Peyer's patch (tissue), 4 donors: ENCODE results near the gene THRB.

Experiments used
- POLR2A ChIP-seq, 2 donors: fragments of 450-650 bp; IDR thresholded peaks; one replicate each; pipeline ENCODE4 v1.5.1; 2017; ENCODE audit warnings: antibody characterized with exemption in 2 of 2, mild to moderate bottlenecking in 2 of 2, moderate library complexity in 2 of 2
- TF ChIP-seq, protein P1 (sequence below), 6 experiments: fragments of 450-650 bp in 4 of 6; fragments of 200-600 bp in 2 of 6; sonication (generic) in 1 of 6; IDR thresholded peaks; one replicate each; pipeline ENCODE4 v1.5.1; 2017 to 2019; ENCODE audit warnings: antibody characterized with exemption in 6 of 6, mild to moderate bottlenecking in 3 of 6, moderate library complexity in 1 of 6

DNA sequence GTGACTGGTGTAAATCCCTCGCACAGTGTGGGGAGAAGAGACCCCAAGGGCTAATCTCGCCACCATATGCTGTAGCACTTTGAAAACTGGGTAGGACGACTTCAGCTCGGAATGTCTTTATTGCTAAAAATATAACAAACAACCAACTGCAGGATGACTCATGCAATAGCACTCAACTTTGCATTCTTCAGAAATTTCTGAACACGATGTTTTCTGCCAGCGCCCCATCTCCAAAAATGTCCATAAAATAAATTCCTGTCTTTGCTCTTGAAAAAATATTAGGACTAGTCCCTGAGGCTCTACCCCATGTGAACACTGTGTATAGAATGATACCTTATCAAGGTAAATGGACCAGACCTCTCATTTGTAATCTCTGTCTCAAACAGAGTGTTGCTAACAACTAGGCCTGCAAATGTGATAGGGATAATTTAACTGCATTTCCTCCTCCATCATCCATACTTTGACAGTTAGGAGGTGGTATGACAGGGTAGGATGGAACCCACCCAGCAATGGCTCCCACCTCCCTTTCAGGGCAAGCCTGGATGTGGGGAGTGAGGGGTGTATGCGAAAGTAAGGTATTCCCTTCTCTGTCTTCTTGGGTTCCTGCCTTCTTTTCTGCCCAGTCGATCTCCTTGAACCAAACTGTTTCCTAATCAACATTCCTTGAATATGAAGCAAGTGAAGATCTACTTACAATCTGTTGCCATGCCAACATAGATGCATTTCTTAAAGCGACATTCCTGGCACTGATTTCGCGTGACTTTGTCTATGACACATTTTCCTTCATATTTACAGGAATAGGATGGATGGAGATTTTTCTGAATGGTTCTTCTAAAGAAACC lies 348.4 kb downstream of the THRB start:
- TF ChIP-seq, protein P1, sequence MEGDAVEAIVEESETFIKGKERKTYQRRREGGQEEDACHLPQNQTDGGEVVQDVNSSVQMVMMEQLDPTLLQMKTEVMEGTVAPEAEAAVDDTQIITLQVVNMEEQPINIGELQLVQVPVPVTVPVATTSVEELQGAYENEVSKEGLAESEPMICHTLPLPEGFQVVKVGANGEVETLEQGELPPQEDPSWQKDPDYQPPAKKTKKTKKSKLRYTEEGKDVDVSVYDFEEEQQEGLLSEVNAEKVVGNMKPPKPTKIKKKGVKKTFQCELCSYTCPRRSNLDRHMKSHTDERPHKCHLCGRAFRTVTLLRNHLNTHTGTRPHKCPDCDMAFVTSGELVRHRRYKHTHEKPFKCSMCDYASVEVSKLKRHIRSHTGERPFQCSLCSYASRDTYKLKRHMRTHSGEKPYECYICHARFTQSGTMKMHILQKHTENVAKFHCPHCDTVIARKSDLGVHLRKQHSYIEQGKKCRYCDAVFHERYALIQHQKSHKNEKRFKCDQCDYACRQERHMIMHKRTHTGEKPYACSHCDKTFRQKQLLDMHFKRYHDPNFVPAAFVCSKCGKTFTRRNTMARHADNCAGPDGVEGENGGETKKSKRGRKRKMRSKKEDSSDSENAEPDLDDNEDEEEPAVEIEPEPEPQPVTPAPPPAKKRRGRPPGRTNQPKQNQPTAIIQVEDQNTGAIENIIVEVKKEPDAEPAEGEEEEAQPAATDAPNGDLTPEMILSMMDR (IDR thresholded peaks at IDR 0.05): no peak
- no peak for TF ChIP-seq POLR2A (IDR thresholded peaks at IDR 0.05)
